Right atrium auricular region (tissue), 2 donors: ENCODE data around the gene RO60. TPM values are rescaled to one million over a fixed set of nuclear protein-coding genes. Genes with fewer than 3 reads are reported as not detected.

ENCODE experiments used
- DNase-seq: peaks from one replicate; pipeline ENCODE4 v3.0.0-alpha.2; 2019; ENCODE audit warnings: low spot score
- H3K27ac ChIP-seq, 2 donors: fragments of 200-600 bp; sonication (generic); 1 replicate in 1 of 2; 2 replicates in 1 of 2; pipeline ENCODE4 v1.5.1; 2016 to 2019
- H3K27me3 ChIP-seq, 2 donors: fragments of 200-600 bp; sonication (generic); one replicate each; pipeline versions ENCODE4 v1.5.1 to v1.6.0; 2017 to 2019
- H3K36me3 ChIP-seq: fragments of 200-600 bp; sonication (generic); one replicate; pipeline ENCODE4 v1.5.1; 2016
- H3K4me1 ChIP-seq, 2 donors: fragments of 200-600 bp; sonication (generic); one replicate each; pipeline versions ENCODE4 v1.5.1 to v1.6.0; 2017 to 2019
- H3K4me3 ChIP-seq, 2 donors: fragments of 200-600 bp; sonication (generic); 1 replicate in 1 of 2; 2 replicates in 1 of 2; pipeline ENCODE4 v1.5.1; 2017 to 2019; ENCODE audit warnings: mild to moderate bottlenecking in 1 of 2, moderate library complexity in 1 of 2
- H3K9me3 ChIP-seq, 2 donors: fragments of 200-600 bp; sonication (generic); one replicate each; pipeline ENCODE4 v1.5.1; 2019
- total RNA-seq, 2 donors: library from RNA; depleted of rRNA; stranded (reverse); fragments of >200 nt; gene quantifications; one replicate each; pipeline ENCODE4 v1.1.0, GENCODE V29; 2016
- TF ChIP-seq, protein P1 (sequence below), 2 donors: fragments of 200-600 bp; sonication (generic); IDR thresholded peaks; one replicate each; pipeline ENCODE4 v1.5.1; 2019; ENCODE audit warnings: antibody characterized with exemption in 2 of 2

Gene RO60
- total RNA-seq, 2 donors from 2014 or later = 58.9 to 64.4 TPM

GRCh38 chr1:193065954-193066353, 6.5 kb downstream of the RO60 start:
- Histone ChIP-seq H3K4me1 (peaks cover 0 to 23% of the 10 kb centered on the region in 2 donors), H3K36me3 (no peaks in the 10 kb centered on the region), H3K4me3 (no peak overlapping the region), H3K27ac (no peak overlapping the region), H3K9me3 (no peaks in the 10 kb centered on the region), H3K27me3 (no peaks in the 10 kb centered on the region)
- no peak for DNase-seq
- TF ChIP-seq, protein P1, sequence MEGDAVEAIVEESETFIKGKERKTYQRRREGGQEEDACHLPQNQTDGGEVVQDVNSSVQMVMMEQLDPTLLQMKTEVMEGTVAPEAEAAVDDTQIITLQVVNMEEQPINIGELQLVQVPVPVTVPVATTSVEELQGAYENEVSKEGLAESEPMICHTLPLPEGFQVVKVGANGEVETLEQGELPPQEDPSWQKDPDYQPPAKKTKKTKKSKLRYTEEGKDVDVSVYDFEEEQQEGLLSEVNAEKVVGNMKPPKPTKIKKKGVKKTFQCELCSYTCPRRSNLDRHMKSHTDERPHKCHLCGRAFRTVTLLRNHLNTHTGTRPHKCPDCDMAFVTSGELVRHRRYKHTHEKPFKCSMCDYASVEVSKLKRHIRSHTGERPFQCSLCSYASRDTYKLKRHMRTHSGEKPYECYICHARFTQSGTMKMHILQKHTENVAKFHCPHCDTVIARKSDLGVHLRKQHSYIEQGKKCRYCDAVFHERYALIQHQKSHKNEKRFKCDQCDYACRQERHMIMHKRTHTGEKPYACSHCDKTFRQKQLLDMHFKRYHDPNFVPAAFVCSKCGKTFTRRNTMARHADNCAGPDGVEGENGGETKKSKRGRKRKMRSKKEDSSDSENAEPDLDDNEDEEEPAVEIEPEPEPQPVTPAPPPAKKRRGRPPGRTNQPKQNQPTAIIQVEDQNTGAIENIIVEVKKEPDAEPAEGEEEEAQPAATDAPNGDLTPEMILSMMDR (IDR thresholded peaks at IDR 0.05) = no peak

DNA sequence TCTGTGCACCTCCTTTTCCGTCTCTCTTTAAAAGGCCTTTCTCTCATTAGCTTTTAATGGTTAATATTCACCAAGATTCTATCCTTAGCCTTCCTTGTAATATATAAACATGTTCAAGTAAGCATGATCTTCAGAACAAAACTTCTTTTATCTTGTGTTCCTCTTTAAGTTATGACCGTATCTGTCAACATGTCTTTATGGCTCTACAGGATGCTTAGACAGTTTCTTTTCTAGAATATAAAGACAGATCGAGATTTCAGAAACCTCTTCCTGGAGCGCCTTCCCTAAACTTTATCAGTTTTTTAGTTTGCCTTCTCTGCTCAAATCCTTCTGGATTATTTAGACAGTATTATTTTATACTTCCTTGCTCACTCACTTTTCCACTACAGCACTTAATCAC, 7.2 kb downstream of the RO60 start:
- Histone ChIP-seq H3K36me3 (no peaks in the 10 kb centered on the region), H3K27me3 (no peaks in the 10 kb centered on the region), H3K4me1 (peaks cover 0 to 21% of the 10 kb centered on the region in 2 donors), H3K4me3 (no peak overlapping the region), H3K9me3 (no peaks in the 10 kb centered on the region), H3K27ac (no peak overlapping the region)
- no peak for DNase-seq
- TF ChIP-seq, protein P1 (IDR thresholded peaks at IDR 0.05) = no peak

DNA sequence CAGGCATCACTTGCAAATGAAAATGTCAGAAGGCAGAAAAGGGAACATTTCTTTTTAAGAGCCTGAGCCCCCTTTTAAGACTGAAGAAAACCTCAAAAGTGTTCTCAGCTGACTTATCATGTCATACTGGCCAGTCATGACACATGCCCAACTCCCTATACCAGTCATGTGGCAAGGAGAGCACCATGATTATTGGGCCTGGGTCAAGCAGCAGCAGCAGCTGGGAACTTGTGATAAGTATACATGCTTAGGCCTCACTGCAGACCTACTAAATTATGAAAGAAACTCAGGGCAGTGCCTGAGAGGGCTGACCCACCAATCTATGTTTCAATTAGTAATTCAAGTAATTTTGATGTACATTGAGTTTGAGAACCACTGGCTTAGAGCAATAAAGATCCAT, 8.6 kb downstream of the RO60 start:
- Histone ChIP-seq H3K36me3 (no peaks in the 10 kb centered on the region), H3K27ac (no peak overlapping the region), H3K4me3 (no peak overlapping the region), H3K9me3 (no peaks in the 10 kb centered on the region), H3K27me3 (no peaks in the 10 kb centered on the region), H3K4me1 (peaks cover 0 to 11% of the 10 kb centered on the region in 2 donors)
- TF ChIP-seq, protein P1 (IDR thresholded peaks at IDR 0.05) = no peak
- no peak for DNase-seq

DNA sequence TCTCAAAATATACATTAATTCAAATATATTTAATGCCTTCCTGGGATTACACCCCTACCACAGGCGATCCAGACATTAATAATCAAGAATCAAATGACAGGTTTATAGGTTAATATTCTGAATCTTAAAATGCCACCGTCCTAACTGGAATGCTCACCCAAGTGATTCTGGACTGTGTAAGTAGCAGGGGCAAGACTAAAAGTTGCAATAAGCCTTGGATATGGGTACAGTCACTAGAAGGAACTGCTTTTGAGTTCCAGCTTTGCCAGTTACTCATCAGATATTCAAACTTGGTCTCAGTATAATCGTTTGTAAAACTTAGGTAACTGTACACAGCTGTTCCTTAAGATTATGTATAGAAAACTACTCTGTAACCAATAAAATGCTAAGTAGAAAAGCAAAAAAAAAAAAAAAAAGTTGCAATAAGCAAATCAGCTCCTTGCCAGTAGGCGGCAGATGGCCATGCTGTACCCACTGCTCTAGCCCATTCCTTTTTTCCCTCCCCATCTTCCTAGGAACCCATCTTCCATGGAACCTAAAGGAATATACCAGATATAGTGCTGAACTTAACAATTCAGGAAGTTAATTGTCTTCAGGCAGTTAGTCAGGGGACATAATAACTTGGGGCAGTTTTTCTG, 10.5 kb downstream of the RO60 start:
- TF ChIP-seq, protein P1 (IDR thresholded peaks at IDR 0.05) = no peak
- H3K9me3 ChIP-seq = no peaks in the 10 kb centered on the region
- H3K36me3 ChIP-seq = no peaks in the 10 kb centered on the region
- peak overlapping the region in 1 of 2 donors; percentile 3 for H3K27ac ChIP-seq
- H3K27me3 ChIP-seq = no peaks in the 10 kb centered on the region
- DNase-seq = no peak
- no peak overlapping the region for H3K4me3 ChIP-seq
- H3K4me1 ChIP-seq = peaks cover 0 to 11% of the 10 kb centered on the region in 2 donors

- no peak for DNase-seq
- no peaks in the 10 kb centered on the region for H3K27me3 ChIP-seq
- TF ChIP-seq, protein P1 (IDR thresholded peaks at IDR 0.05) = no peak
- H3K36me3 ChIP-seq = no peaks in the 10 kb centered on the region
- peaks cover 0 to 11% of the 10 kb centered on the region in 2 donors for H3K4me1 ChIP-seq
- H3K9me3 ChIP-seq = no peaks in the 10 kb centered on the region
- peak overlapping the region in 1 of 2 donors; percentile 3 for H3K27ac ChIP-seq
- no peak overlapping the region for H3K4me3 ChIP-seq
Observed at GRCh38 chr1:193070386-193070753, 11.0 kb downstream of the RO60 start.

DNA sequence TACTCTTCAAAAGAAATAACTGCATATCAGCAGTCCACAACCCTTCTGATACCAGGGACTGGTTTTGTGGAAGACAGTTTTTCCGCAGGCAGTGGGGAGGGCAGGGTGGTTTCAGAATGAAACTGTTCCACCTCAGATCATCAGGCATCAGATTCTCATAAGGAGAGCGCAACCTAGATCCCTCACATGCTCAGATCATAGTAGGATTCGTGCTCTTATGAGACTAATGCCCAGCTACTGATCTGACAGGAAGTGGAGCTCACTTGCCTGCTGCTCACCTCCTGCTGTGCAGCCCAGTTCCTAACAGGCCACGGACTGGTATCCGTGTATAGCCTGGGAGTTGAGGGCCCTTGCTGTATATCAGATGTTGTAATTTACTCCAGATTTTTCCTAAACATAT, 11.5 kb downstream of the RO60 start:
- no peak overlapping the region for H3K27ac ChIP-seq
- H3K36me3 ChIP-seq = no peaks in the 10 kb centered on the region
- H3K9me3 ChIP-seq = no peaks in the 10 kb centered on the region
- peaks cover 0 to 11% of the 10 kb centered on the region in 2 donors for H3K4me1 ChIP-seq
- H3K4me3 ChIP-seq = no peak overlapping the region
- no peaks in the 10 kb centered on the region for H3K27me3 ChIP-seq
- no peak for DNase-seq
- TF ChIP-seq, protein P1 (IDR thresholded peaks at IDR 0.05) = no peak
